K562 (cell line): ENCODE data around the gene NRXN2. TPM values are rescaled to one million over a fixed set of nuclear protein-coding genes. Genes with fewer than 3 reads are reported as not detected.
A peak's percentile ranks its signal among the peaks of the same experiment; 100 is the strongest.

Experiments used
- ATAC-seq: fragments of 200-7000 bp; cut with Tn5 transposase; 3 replicates; pipeline ENCODE4 v1.9.1; 2020; ENCODE audit warnings: moderate library complexity
- BruUV-seq: library from RNA; stranded (reverse); fragments of 400-500 nt; replicated peaks from 2 replicates; lab custom pipeline; 2021; lab: Mats Ljungman, UMichigan
- CTCF ChIA-PET: fragments of 300-600 bp; formaldehyde crosslinking; extraction: SDS; loops from one replicate; lab custom pipeline; 2021; ENCODE audit warnings: low intra/inter-chr PET ratio; lab: Yijun Ruan, JAX
- POLR2A ChIA-PET: fragments of 300-600, 350-650 bp; sonication (Branson Sonifier 250); formaldehyde crosslinking; extraction: SDS; loops from one replicate; lab custom pipeline; 2021; ENCODE audit warnings: antibody characterized with exemption, inconsistent platforms; lab: Yijun Ruan, JAX
- DNase-seq, 4 experiments: peaks; one replicate each; pipeline versions ENCODE4 v3.0.0 to v3.0.0-alpha.2; 2011 to 2018; ENCODE audit warnings: low spot score in 3 of 4, mixed read lengths in 3 of 4; ENCODE audit errors: extremely low read depth in 1 of 4
- FAIRE-seq: peaks from 2 replicates; lab custom pipeline; 2011; peaks lifted over from hg19 to GRCh38; lab: Jason Lieb, UNC
- H2AFZ ChIP-seq: 2 replicates; pipeline ENCODE4 v1.6.0; 2011; ENCODE audit warnings: low read depth, low read length, control low read depth, inconsistent platforms
- H3K27ac ChIP-seq: fragments of 200-600 bp; 3 replicates; pipeline ENCODE4 v1.8.0; 2011; ENCODE audit warnings: low read depth, mild to moderate bottlenecking, control low read depth, inconsistent platforms, low read length, moderate library complexity, mixed read lengths; ENCODE audit errors: extremely low read depth
- H3K27me3 ChIP-seq, 2 experiments: fragments of 300-600 bp in 1 of 2; 2 replicates in 1 of 2; 3 replicates in 1 of 2; pipeline versions ENCODE4 v1.6.0 to v1.8.0; 2011; ENCODE audit warnings: inconsistent platforms in 2 of 2, low read length in 2 of 2, mild to moderate bottlenecking in 1 of 2, mixed read lengths in 1 of 2, moderate library complexity in 1 of 2; ENCODE audit not compliant: control insufficient read depth in 2 of 2, insufficient read depth in 2 of 2
- H3K36me3 ChIP-seq: fragments of 300-600 bp; 3 replicates; pipeline ENCODE4 v1.8.0; 2011; ENCODE audit warnings: mild to moderate bottlenecking, low read length, inconsistent platforms; ENCODE audit not compliant: control insufficient read depth, insufficient read depth
- H3K4me1 ChIP-seq, 2 experiments: fragments of 200-600 bp in 1 of 2; replicated peaks in 1 of 2; 2 replicates in 1 of 2; 3 replicates in 1 of 2; pipeline versions ENCODE4 v1.5.1 to v1.8.0; 2011; ENCODE audit warnings: inconsistent platforms in 2 of 2, low read length in 2 of 2, mild to moderate bottlenecking in 1 of 2, mixed read lengths in 1 of 2, moderate library complexity in 1 of 2; ENCODE audit not compliant: control insufficient read depth in 2 of 2, insufficient read depth in 2 of 2
- H3K4me2 ChIP-seq: 2 replicates; pipeline ENCODE4 v1.6.1; 2011; ENCODE audit warnings: low read length, control low read depth, inconsistent platforms, mixed read lengths; ENCODE audit not compliant: insufficient read depth
- H3K4me3 ChIP-seq: fragments of 200-600 bp; sonication (generic), shearing (Covaris generic); 2 replicates; pipeline ENCODE4 v1.5.1; 2016; ENCODE audit warnings: control low read depth, inconsistent platforms
- H3K79me2 ChIP-seq: fragments of 200-600 bp; 3 replicates; pipeline ENCODE4 v1.8.0; 2011; ENCODE audit warnings: low read length, inconsistent platforms; ENCODE audit not compliant: control insufficient read depth, insufficient read depth
- H3K9ac ChIP-seq, 2 experiments: 2 replicates each; pipeline versions ENCODE4 v1.6.0 to v1.6.1; 2011; ENCODE audit warnings: low read depth in 2 of 2, low read length in 2 of 2, control low read depth in 1 of 2, inconsistent platforms in 1 of 2, mild to moderate bottlenecking in 1 of 2, mixed read lengths in 1 of 2; ENCODE audit not compliant: insufficient read depth in 1 of 2
- H3K9me1 ChIP-seq: one replicate; pipeline ENCODE4 v1.6.0; 2011; ENCODE audit warnings: inconsistent platforms, mild to moderate bottlenecking, low read length, moderate library complexity; ENCODE audit not compliant: control insufficient read depth, insufficient read depth
- H3K9me3 ChIP-seq: replicated peaks from 2 replicates; pipeline ENCODE4 v1.5.1; 2011; ENCODE audit warnings: low read depth, low read length, inconsistent platforms; ENCODE audit not compliant: control insufficient read depth, insufficient read depth
- H4K20me1 ChIP-seq: replicated peaks from 2 replicates; pipeline ENCODE4 v1.6.1; 2011; ENCODE audit warnings: low read length, inconsistent platforms, mixed read lengths; ENCODE audit not compliant: control insufficient read depth, insufficient read depth
- ATF7 ChIP-seq: fragments of 450-650 bp; IDR thresholded peaks from 2 replicates; pipeline ENCODE4 v1.7.1; 2014; ENCODE audit warnings: mild to moderate bottlenecking, moderate library complexity
- CEBPZ ChIP-seq: fragments of 150-350 bp; IDR thresholded peaks from 2 replicates; pipeline ENCODE4 v1.6.1; 2014; ENCODE audit warnings: low read depth, mild to moderate bottlenecking, low read length, borderline replicate concordance
- NCOA6 ChIP-seq: fragments of 450-650 bp; IDR thresholded peaks from 2 replicates; pipeline ENCODE4 v1.6.1; 2017; ENCODE audit warnings: mild to moderate bottlenecking
- SMARCC2 ChIP-seq: fragments of 450-650 bp; IDR thresholded peaks from 2 replicates; pipeline ENCODE4 v1.6.1; 2017; ENCODE audit warnings: antibody characterized with exemption, moderate library complexity, mild to moderate bottlenecking, low read depth
- ZNF354B ChIP-seq: fragments of 250-450 bp; sonication (Bioruptor Pico); IDR thresholded peaks from 2 replicates; pipeline ENCODE4 v1.4.0; 2020
- ZNF507 ChIP-seq: conservative IDR thresholded peaks from 2 replicates; pipeline ENCODE4 v1.6.1; 2017; ENCODE audit warnings: missing genetic modification characterization, missing compliant biosample characterization
- WGBS: fragments of 100-300 bp; shearing (Covaris generic); methylation state at CpG from one replicate; pipeline ENCODE4 v1.1.6; 2016; ENCODE audit warnings: low coverage, mixed read lengths; ENCODE audit not compliant: insufficient coverage; ENCODE audit errors: missing lambda C conversion rate; 5-methylcytosine and 5-hydroxymethylcytosine counted together
- in situ Hi-C: fragments of 300-500 bp; cut with MboI; formaldehyde crosslinking; loops from 4 replicates; pipeline ENCODE4 v1.15.0; 2018; ENCODE audit warnings: inconsistent platforms, mixed read lengths
- intact Hi-C: fragments of 100-400 bp; cut with micrococcal nuclease; formaldehyde crosslinking; loops from 2 replicates; pipeline ENCODE4 v1.14.2; 2022
- polyA plus RNA-seq, 8 experiments: library from polyadenylated mRNA; depleted of rRNA in 4 of 8; stranded (reverse) in 5 of 8; unstranded in 3 of 8; fragments of >200 nt; fragmentation: Nextera tagmentation in 2 of 8; fragmentation: Illumina TruSeq in 1 of 8; extraction: Ambion mirVana in 2 of 8; extraction: Trizol in 1 of 8; gene quantifications; 2 replicates each; pipeline versions ENCODE4 v1.2.1 to v1.2.3, GENCODE V29; 2011 to 2014; ENCODE audit warnings: inconsistent platforms in 1 of 8, missing spikeins in 1 of 8
- total RNA-seq, 7 experiments: library from RNA; depleted of rRNA in 6 of 7; stranded (reverse); fragments of >200 nt in 6 of 7; fragmentation: Illumina TruSeq in 2 of 7; extraction: Trizol in 2 of 7; gene quantifications; 2 replicates each; pipeline versions ENCODE4 v1.2.1 to v1.2.3, GENCODE V29; 2011 to 2021; ENCODE audit warnings: low replicate concordance in 1 of 7
- TF ChIP-seq, protein P1 (sequence below): sonication (generic); IDR thresholded peaks from 2 replicates; pipeline ENCODE4 v1.6.1; 2016

NRXN2 gene
- total and polyA plus RNA-seq, 9 of the 15 experiments (the other 6 are each of a cell fraction or from before 2014, with no cell fraction given): 0.07 to 0.47 (median 0.15) TPM; not detected in 4

GRCh38 chr11:64588701-64589100, 134.3 kb downstream of the NRXN2 start:
- intact Hi-C loops: no loop called here
- BruUV-seq: no TSS peak
- Histone ChIP-seq H2AFZ (no peak overlapping the region), H3K4me3 (no peak overlapping the region), H3K79me2 (no peaks in the 10 kb centered on the region), H3K4me1 (peaks cover 0 to 9% of the 10 kb centered on the region in 2 experiments; a peak in 1 of 5 replicates), H3K27ac (no peak overlapping the region), H3K4me2 (no peak overlapping the region), H3K27me3 (peaks cover 25 to 61% of the 10 kb centered on the region in 2 experiments; a peak in 4 of 5 replicates), H3K9me3 (no peaks in the 10 kb centered on the region; the same call in 1 of the 2 replicates), H3K9ac (no peak overlapping the region), H3K36me3 (no peaks in the 10 kb centered on the region), H4K20me1 (0 out of 2 replicates have a peak, but pooled peaks cover 5% of the 10 kb centered on the region), H3K9me1 (peaks cover 2% of the 10 kb centered on the region)
- no peak for FAIRE-seq
- ChIA-PET CTCF (no interaction called here), POLR2A (interaction anchor here (1.6 kb wide), 1 partner anchor 8 kb away, joined by 4 read pairs; no protein-coding TSS in a partner anchor)
- TF ChIP-seq NCOA6 (no peak), CEBPZ (no peak), ATF7 (no peak), SMARCC2 (no peak), ZNF507 (tag) (peak; percentile 97), ZNF354B (CRISPR knock-in tag) (peak; percentile 76; the same call in 1 of the 2 replicates)
- TF ChIP-seq, protein P1, sequence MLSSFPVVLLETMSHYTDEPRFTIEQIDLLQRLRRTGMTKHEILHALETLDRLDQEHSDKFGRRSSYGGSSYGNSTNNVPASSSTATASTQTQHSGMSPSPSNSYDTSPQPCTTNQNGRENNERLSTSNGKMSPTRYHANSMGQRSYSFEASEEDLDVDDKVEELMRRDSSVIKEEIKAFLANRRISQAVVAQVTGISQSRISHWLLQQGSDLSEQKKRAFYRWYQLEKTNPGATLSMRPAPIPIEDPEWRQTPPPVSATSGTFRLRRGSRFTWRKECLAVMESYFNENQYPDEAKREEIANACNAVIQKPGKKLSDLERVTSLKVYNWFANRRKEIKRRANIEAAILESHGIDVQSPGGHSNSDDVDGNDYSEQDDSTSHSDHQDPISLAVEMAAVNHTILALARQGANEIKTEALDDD: no peak
- in situ Hi-C loops: no loop called here
- no peak for DNase-seq
- no peak for ATAC-seq
- WGBS: 0% methylated on average over 2 of the region's 2 CpGs
